HL-60 (cell line): ENCODE data around the gene ACTN1.

Experiments
- DNase-seq, 2 experiments: peaks; one replicate each; pipeline ENCODE4 v3.0.0-alpha.2; 2010 to 2020; ENCODE audit warnings: low read depth in 1 of 2, low spot score in 1 of 2
- H3K27ac ChIP-seq: fragments of 250-450 bp; sonication (Bioruptor Pico); replicated peaks from 2 replicates; pipeline ENCODE4 v1.5.1; 2020; ENCODE audit warnings: mild to moderate bottlenecking, moderate library complexity
- H3K27me3 ChIP-seq: fragments of 250-450 bp; sonication (Bioruptor Pico); 2 replicates; pipeline ENCODE4 v1.5.1; 2021; ENCODE audit warnings: mild to moderate bottlenecking, moderate library complexity; ENCODE audit not compliant: insufficient read depth, poor library complexity, severe bottlenecking
- H3K4me3 ChIP-seq: replicated peaks from 2 replicates; pipeline ENCODE4 v1.5.1; 2011; ENCODE audit warnings: mild to moderate bottlenecking, control low read depth, low read length; ENCODE audit not compliant: insufficient read depth
- GABPA ChIP-seq: IDR thresholded peaks from 2 replicates; pipeline ENCODE4 v1.6.1; 2012; ENCODE audit warnings: low read depth
- POLR2AphosphoS5 ChIP-seq: IDR thresholded peaks from 2 replicates; pipeline ENCODE4 v1.6.1; 2012; ENCODE audit warnings: low read depth
- SPI1 ChIP-seq: IDR thresholded peaks from 2 replicates; pipeline ENCODE4 v1.6.1; 2012; ENCODE audit warnings: low read depth, mild to moderate bottlenecking, borderline replicate concordance
- TF ChIP-seq, protein P1 (sequence below): IDR thresholded peaks from one replicate; pipeline ENCODE4 v1.5.1; 2011; ENCODE audit warnings: low read length, control low read depth, inconsistent platforms; ENCODE audit not compliant: insufficient read depth
- TF ChIP-seq, protein P2 (sequence below): IDR thresholded peaks from 2 replicates; pipeline ENCODE4 v1.6.1; 2012; ENCODE audit warnings: low read depth; ENCODE audit not compliant: insufficient replicate concordance

Gene ACTN1

DNA sequence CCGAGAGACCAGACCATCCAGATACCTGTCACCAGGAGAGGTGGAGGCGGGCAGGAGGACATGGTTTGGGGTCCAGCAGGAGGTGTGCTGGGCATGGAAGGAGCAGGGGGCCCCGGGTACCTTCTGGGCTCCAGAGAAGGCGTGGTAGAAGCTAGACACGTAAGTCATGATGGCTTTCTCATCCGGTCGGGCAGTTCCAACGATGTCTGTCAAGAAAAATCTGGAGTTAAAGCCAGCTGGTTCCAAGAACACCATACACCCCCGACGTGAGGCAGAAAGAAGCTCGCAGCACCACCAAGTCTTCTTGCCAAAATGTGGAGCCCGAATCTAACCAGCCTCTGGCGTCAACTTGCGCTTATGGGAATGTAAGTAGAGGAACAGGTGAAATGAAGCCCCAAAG is 76.7 kb downstream of the ACTN1 start:
- DNase-seq, result no peak
- Histone ChIP-seq H3K27me3 (no peaks in the 10 kb centered on the region), H3K4me3 (no peak overlapping the region), H3K27ac (no peak overlapping the region)
- TF ChIP-seq GABPA, result no peak

GRCh38 chr14:68899033-68899603 is 80.0 kb downstream of the ACTN1 start:
- TF ChIP-seq, protein P1, sequence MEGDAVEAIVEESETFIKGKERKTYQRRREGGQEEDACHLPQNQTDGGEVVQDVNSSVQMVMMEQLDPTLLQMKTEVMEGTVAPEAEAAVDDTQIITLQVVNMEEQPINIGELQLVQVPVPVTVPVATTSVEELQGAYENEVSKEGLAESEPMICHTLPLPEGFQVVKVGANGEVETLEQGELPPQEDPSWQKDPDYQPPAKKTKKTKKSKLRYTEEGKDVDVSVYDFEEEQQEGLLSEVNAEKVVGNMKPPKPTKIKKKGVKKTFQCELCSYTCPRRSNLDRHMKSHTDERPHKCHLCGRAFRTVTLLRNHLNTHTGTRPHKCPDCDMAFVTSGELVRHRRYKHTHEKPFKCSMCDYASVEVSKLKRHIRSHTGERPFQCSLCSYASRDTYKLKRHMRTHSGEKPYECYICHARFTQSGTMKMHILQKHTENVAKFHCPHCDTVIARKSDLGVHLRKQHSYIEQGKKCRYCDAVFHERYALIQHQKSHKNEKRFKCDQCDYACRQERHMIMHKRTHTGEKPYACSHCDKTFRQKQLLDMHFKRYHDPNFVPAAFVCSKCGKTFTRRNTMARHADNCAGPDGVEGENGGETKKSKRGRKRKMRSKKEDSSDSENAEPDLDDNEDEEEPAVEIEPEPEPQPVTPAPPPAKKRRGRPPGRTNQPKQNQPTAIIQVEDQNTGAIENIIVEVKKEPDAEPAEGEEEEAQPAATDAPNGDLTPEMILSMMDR, result no peak
- TF ChIP-seq, protein P2, sequence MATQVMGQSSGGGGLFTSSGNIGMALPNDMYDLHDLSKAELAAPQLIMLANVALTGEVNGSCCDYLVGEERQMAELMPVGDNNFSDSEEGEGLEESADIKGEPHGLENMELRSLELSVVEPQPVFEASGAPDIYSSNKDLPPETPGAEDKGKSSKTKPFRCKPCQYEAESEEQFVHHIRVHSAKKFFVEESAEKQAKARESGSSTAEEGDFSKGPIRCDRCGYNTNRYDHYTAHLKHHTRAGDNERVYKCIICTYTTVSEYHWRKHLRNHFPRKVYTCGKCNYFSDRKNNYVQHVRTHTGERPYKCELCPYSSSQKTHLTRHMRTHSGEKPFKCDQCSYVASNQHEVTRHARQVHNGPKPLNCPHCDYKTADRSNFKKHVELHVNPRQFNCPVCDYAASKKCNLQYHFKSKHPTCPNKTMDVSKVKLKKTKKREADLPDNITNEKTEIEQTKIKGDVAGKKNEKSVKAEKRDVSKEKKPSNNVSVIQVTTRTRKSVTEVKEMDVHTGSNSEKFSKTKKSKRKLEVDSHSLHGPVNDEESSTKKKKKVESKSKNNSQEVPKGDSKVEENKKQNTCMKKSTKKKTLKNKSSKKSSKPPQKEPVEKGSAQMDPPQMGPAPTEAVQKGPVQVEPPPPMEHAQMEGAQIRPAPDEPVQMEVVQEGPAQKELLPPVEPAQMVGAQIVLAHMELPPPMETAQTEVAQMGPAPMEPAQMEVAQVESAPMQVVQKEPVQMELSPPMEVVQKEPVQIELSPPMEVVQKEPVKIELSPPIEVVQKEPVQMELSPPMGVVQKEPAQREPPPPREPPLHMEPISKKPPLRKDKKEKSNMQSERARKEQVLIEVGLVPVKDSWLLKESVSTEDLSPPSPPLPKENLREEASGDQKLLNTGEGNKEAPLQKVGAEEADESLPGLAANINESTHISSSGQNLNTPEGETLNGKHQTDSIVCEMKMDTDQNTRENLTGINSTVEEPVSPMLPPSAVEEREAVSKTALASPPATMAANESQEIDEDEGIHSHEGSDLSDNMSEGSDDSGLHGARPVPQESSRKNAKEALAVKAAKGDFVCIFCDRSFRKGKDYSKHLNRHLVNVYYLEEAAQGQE, result no peak
- no peak for TF ChIP-seq GABPA
- TF ChIP-seq SPI1, result no peak
- no peak for TF ChIP-seq POLR2AphosphoS5
- no peak overlapping the region for H3K4me3 ChIP-seq
- H3K27me3 ChIP-seq, result no peaks in the 10 kb centered on the region
- H3K27ac ChIP-seq, result no peak overlapping the region
- no peak for DNase-seq

- Histone ChIP-seq H3K27ac (peak overlapping the region; percentile 32), H3K4me3 (no peak overlapping the region), H3K27me3 (no peaks in the 10 kb centered on the region)
- peak in 1 of 2 experiments; percentile 5 for DNase-seq
- TF ChIP-seq SPI1 (no peak), POLR2AphosphoS5 (no peak), GABPA (no peak)
- TF ChIP-seq, protein P2, result no peak
- TF ChIP-seq, protein P1, result no peak
Measured at GRCh38 chr14:68898248-68899032, 80.7 kb downstream of the ACTN1 start.

- DNase-seq, result peak; percentile 15 to 65
- TF ChIP-seq, protein P2, result no peak
- TF ChIP-seq, protein P1, result no peak
- TF ChIP-seq POLR2AphosphoS5 (no peak), SPI1 (no peak), GABPA (no peak)
- peak overlapping the region; percentile 32 for H3K27ac ChIP-seq
Measured at GRCh38 chr14:68897559-68898155, 81.4 kb downstream of the ACTN1 start.

More at GRCh38 chr14:68897559-68898155, 81.4 kb downstream of the ACTN1 start:
- no peaks in the 10 kb centered on the region for H3K27me3 ChIP-seq
- no peak overlapping the region for H3K4me3 ChIP-seq
